K562 (cell line): ENCODE results near the gene TMEM217. TPM values are rescaled to one million over a fixed set of nuclear protein-coding genes. Genes with fewer than 3 reads are reported as not detected.

Experiments
- ATF1 ChIP-seq, 2 experiments: fragments of 450-650 bp in 1 of 2; IDR thresholded peaks; 2 replicates each; pipeline ENCODE4 v1.6.1; 2016; ENCODE audit warnings: missing compliant biosample characterization in 1 of 2, missing genetic modification characterization in 1 of 2
- CTBP1 ChIP-seq: fragments of 450-650 bp; IDR thresholded peaks from 2 replicates; pipeline ENCODE4 v1.6.1; 2016; ENCODE audit warnings: borderline replicate concordance
- FUS ChIP-seq: fragments of 200-400 bp; formaldehyde crosslinking; optimal IDR thresholded peaks from 2 replicates; pipeline ENCODE3; 2017; ENCODE audit warnings: low read depth, low read length
- GTF2E2 ChIP-seq: fragments of 200-800 bp; sonication (Bioruptor generic); IDR thresholded peaks from 2 replicates; pipeline ENCODE4 v1.6.1; 2016; ENCODE audit warnings: missing genetic modification characterization, missing compliant biosample characterization
- GTF2F1 ChIP-seq: IDR thresholded peaks from 2 replicates; pipeline ENCODE4 v1.6.1; 2011; ENCODE audit warnings: low read depth, low read length, improper control_type of control experiment
- HNRNPUL1 ChIP-seq: fragments of 200-400 bp; formaldehyde crosslinking; IDR thresholded peaks from 2 replicates; pipeline ENCODE4 v1.6.1; 2017; ENCODE audit warnings: low read length
- MAFF ChIP-seq: IDR thresholded peaks from 2 replicates; pipeline ENCODE4 v1.6.1; 2012; ENCODE audit warnings: low read length, improper control_type of control experiment
- MYC ChIP-seq, 2 experiments: fragments of 250-450 bp in 1 of 2; sonication (Bioruptor Pico) in 1 of 2; IDR thresholded peaks; 2 replicates each; pipeline versions ENCODE4 v1.5.1 to v1.6.1; 2012 to 2021; ENCODE audit warnings: low read depth in 2 of 2, borderline replicate concordance in 1 of 2, improper control_type of control experiment in 1 of 2, low read length in 1 of 2, mild to moderate bottlenecking in 1 of 2, moderate library complexity in 1 of 2
- NRF1 ChIP-seq, 2 experiments: fragments of 450-650 bp; IDR thresholded peaks in 1 of 2; conservative IDR thresholded peaks in 1 of 2; 2 replicates each; pipeline ENCODE4 v1.6.1; 2014; ENCODE audit warnings: mild to moderate bottlenecking in 2 of 2
- NUFIP1 ChIP-seq: fragments of 450-650 bp; IDR thresholded peaks from 2 replicates; pipeline ENCODE4 v1.6.1; 2018; ENCODE audit not compliant: partially characterized antibody
- PRMT5 ChIP-seq: sonication (generic); formaldehyde crosslinking; IDR thresholded peaks from 2 replicates; pipeline ENCODE4 v1.5.0; 2020; ENCODE audit warnings: missing genetic modification reagents
- RBFOX2 ChIP-seq: fragments of 200-400 bp; formaldehyde crosslinking; IDR thresholded peaks from 2 replicates; pipeline ENCODE4 v1.6.1; 2017; ENCODE audit warnings: low read depth, mild to moderate bottlenecking, low read length, moderate library complexity
- RBM14 ChIP-seq: fragments of 200-400 bp; formaldehyde crosslinking; IDR thresholded peaks from 2 replicates; pipeline ENCODE4 v1.6.1; 2018; ENCODE audit warnings: low read depth, mild to moderate bottlenecking, low read length, moderate library complexity, borderline replicate concordance; ENCODE audit not compliant: insufficient read depth
- RCOR1 ChIP-seq, 2 experiments: IDR thresholded peaks; 2 replicates each; pipeline ENCODE4 v1.6.1; 2012; ENCODE audit warnings: low read depth in 2 of 2, low read length in 2 of 2, borderline replicate concordance in 1 of 2, improper control_type of control experiment in 1 of 2
- RFX1 ChIP-seq: fragments of 450-650 bp; IDR thresholded peaks from 2 replicates; pipeline ENCODE4 v1.6.1; 2016; ENCODE audit warnings: mild to moderate bottlenecking, moderate library complexity
- RNF2 ChIP-seq: sonication (generic); IDR thresholded peaks from 2 replicates; pipeline ENCODE4 v1.6.1; 2016
- SOX6 ChIP-seq: fragments of 450-650 bp; IDR thresholded peaks from 2 replicates; pipeline ENCODE4 v1.6.1; 2014; ENCODE audit warnings: mild to moderate bottlenecking
- SP2 ChIP-seq: IDR thresholded peaks from 2 replicates; pipeline ENCODE4 v1.6.1; 2011; ENCODE audit warnings: mild to moderate bottlenecking, low read depth, low read length, moderate library complexity; ENCODE audit not compliant: poor library complexity, severe bottlenecking; ENCODE audit errors: extremely low read depth
- ZBED1 ChIP-seq: IDR thresholded peaks from 2 replicates; pipeline ENCODE4 v1.6.1; 2014
- ZNF717 ChIP-seq: fragments of 250-450 bp; sonication (Bioruptor Pico); IDR thresholded peaks from 2 replicates; pipeline ENCODE4 v1.5.0; 2021
- ZNF77 ChIP-seq: fragments of 250-450 bp; sonication (Bioruptor Pico); IDR thresholded peaks from 2 replicates; pipeline ENCODE4 v1.5.0; 2020
- polyA plus RNA-seq, 8 experiments: library from polyadenylated mRNA; depleted of rRNA in 4 of 8; stranded (reverse) in 5 of 8; unstranded in 3 of 8; fragments of >200 nt; fragmentation: Nextera tagmentation in 2 of 8; fragmentation: Illumina TruSeq in 1 of 8; extraction: Ambion mirVana in 2 of 8; extraction: Trizol in 1 of 8; gene quantifications; 2 replicates each; pipeline versions ENCODE4 v1.2.1 to v1.2.3, GENCODE V29; 2011 to 2014; ENCODE audit warnings: inconsistent platforms in 1 of 8, missing spikeins in 1 of 8
- total RNA-seq, 7 experiments: library from RNA; depleted of rRNA in 6 of 7; stranded (reverse); fragments of >200 nt in 6 of 7; fragmentation: Illumina TruSeq in 2 of 7; extraction: Trizol in 2 of 7; gene quantifications; 2 replicates each; pipeline versions ENCODE4 v1.2.1 to v1.2.3, GENCODE V29; 2011 to 2021; ENCODE audit warnings: low replicate concordance in 1 of 7
- TF ChIP-seq, protein P1 (sequence below): sonication (generic); formaldehyde crosslinking; IDR thresholded peaks from 2 replicates; pipeline ENCODE4 v1.8.1; 2023; ENCODE audit warnings: mild to moderate bottlenecking, missing genetic modification reagents
- TF ChIP-seq, protein P2 (sequence below): sonication (generic); formaldehyde crosslinking; IDR thresholded peaks from 2 replicates; pipeline ENCODE4 v1.9.0; 2022; ENCODE audit warnings: mild to moderate bottlenecking, missing genetic modification reagents
- TF ChIP-seq, protein P3 (sequence below): fragments of 450-650 bp; IDR thresholded peaks from 2 replicates; pipeline ENCODE4 v1.6.1; 2016; ENCODE audit warnings: mild to moderate bottlenecking

Gene TMEM217
- total and polyA plus RNA-seq, 9 of the 15 experiments (the other 6 are each of a cell fraction or from before 2014, with no cell fraction given) = 1.3 to 8.0 (median 1.9) TPM

DNA sequence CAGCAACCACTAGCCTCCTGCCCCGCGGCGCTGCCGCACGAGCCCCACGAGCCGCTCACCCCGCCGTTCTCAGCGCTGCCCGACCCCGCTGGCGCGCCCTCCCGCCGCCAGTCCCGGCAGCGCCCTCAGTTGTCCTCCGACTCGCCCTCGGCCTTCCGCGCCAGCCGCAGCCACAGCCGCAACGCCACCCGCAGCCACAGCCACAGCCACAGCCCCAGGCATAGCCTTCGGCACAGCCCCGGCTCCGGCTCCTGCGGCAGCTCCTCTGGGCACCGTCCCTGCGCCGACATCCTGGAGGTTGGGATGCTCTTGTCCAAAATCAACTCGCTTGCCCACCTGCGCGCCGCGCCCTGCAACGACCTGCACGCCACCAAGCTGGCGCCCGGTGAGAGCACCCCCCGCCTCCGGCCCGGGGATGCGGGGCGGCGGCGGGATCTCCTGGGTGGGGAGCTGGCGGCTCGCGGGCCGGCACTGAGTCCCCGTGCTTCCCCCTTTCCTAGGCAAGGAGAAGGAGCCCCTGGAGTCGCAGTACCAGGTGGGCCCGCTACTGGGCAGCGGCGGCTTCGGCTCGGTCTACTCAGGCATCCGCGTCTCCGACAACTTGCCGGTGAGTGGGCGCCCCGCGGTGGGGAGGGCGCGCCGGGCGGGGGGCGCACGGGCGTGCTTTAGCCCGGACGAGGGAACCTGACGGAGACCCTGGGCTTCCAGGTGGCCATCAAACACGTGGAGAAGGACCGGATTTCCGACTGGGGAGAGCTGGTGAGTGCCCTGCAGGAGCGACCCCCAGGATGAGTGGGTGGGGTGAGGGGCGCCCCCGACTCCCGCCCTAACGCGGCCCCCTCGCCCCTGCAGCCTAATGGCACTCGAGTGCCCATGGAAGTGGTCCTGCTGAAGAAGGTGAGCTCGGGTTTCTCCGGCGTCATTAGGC lies 87.4 kb downstream of the TMEM217 start (continued):
- peak; percentile 79 for TF ChIP-seq CTBP1
- TF ChIP-seq MAFF = no peak
- TF ChIP-seq, protein P1, sequence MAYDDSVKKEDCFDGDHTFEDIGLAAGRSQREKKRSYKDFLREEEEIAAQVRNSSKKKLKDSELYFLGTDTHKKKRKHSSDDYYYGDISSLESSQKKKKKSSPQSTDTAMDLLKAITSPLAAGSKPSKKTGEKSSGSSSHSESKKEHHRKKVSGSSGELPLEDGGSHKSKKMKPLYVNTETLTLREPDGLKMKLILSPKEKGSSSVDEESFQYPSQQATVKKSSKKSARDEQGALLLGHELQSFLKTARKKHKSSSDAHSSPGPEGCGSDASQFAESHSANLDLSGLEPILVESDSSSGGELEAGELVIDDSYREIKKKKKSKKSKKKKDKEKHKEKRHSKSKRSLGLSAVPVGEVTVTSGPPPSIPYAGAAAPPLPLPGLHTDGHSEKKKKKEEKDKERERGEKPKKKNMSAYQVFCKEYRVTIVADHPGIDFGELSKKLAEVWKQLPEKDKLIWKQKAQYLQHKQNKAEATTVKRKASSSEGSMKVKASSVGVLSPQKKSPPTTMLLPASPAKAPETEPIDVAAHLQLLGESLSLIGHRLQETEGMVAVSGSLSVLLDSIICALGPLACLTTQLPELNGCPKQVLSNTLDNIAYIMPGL (CRISPR knock-in tag) = 0 out of 2 replicates have a peak, but pooled peaks have one; percentile 45
- peak; percentile 93; the same call in 1 of the 2 replicates for TF ChIP-seq RBM14
- no peak; a peak in 1 of 4 replicates for TF ChIP-seq RCOR1 (IDR thresholded peaks at IDR 0.05; ENCODE audit: borderline replicate concordance in 1 of 2, low read depth in 2 of 2, low read length in 2 of 2)
- TF ChIP-seq ATF1 (CRISPR knock-in tag; IDR thresholded peaks at IDR 0.05) = no peak
- TF ChIP-seq ATF1 (tag; IDR thresholded peaks at IDR 0.05) = no peak; the same call in 1 of the 2 replicates
- TF ChIP-seq, protein P2, sequence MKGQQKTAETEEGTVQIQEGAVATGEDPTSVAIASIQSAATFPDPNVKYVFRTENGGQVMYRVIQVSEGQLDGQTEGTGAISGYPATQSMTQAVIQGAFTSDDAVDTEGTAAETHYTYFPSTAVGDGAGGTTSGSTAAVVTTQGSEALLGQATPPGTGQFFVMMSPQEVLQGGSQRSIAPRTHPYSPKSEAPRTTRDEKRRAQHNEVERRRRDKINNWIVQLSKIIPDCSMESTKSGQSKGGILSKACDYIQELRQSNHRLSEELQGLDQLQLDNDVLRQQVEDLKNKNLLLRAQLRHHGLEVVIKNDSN = peak; percentile 33
- TF ChIP-seq RFX1 = no peak
- peak; percentile 86 for TF ChIP-seq ZBED1
- TF ChIP-seq, protein P3, sequence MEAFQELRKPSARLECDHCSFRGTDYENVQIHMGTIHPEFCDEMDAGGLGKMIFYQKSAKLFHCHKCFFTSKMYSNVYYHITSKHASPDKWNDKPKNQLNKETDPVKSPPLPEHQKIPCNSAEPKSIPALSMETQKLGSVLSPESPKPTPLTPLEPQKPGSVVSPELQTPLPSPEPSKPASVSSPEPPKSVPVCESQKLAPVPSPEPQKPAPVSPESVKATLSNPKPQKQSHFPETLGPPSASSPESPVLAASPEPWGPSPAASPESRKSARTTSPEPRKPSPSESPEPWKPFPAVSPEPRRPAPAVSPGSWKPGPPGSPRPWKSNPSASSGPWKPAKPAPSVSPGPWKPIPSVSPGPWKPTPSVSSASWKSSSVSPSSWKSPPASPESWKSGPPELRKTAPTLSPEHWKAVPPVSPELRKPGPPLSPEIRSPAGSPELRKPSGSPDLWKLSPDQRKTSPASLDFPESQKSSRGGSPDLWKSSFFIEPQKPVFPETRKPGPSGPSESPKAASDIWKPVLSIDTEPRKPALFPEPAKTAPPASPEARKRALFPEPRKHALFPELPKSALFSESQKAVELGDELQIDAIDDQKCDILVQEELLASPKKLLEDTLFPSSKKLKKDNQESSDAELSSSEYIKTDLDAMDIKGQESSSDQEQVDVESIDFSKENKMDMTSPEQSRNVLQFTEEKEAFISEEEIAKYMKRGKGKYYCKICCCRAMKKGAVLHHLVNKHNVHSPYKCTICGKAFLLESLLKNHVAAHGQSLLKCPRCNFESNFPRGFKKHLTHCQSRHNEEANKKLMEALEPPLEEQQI = no peak
- TF ChIP-seq GTF2F1 = 0 out of 2 replicates have a peak, but pooled peaks have one; percentile 2
- 0 out of 4 replicates have a peak, but pooled peaks have one; percentile 18 to 40 for TF ChIP-seq NRF1 (conservative IDR thresholded peaks at IDR 0.05 in 1 of 2, IDR thresholded peaks at IDR 0.05 in 1 of 2)
- no peak for TF ChIP-seq ZNF717 (CRISPR knock-in tag)
- TF ChIP-seq PRMT5 (CRISPR knock-in tag) = no peak
- TF ChIP-seq SP2 = no peak
- peak; percentile 29; the same call in 1 of the 2 replicates for TF ChIP-seq MYC (IDR thresholded peaks at IDR 0.05; ENCODE audit: low read depth, low read length)
- peak; percentile 64; the same call in 1 of the 2 replicates for TF ChIP-seq MYC (CRISPR knock-in tag; IDR thresholded peaks at IDR 0.05; ENCODE audit: borderline replicate concordance, low read depth)
- peak; percentile 82 for TF ChIP-seq FUS
- TF ChIP-seq NUFIP1 = no peak
- TF ChIP-seq SOX6 = peak; percentile 67
- peak; percentile 30; the same call in 1 of the 2 replicates for TF ChIP-seq RNF2
- no peak for TF ChIP-seq HNRNPUL1
- TF ChIP-seq GTF2E2 (tag) = no peak
- peak; percentile 82 for TF ChIP-seq RBFOX2
- no peak for TF ChIP-seq ZNF77 (CRISPR knock-in tag)
